ENCODE measurements around the gene GLYATL1. TPM values are rescaled to one million over a fixed set of nuclear protein-coding genes. Genes with fewer than 3 reads are reported as not detected.

The GLYATL1 gene
- total RNA-seq, 3 donors from 2014 or later, result 0.19 TPM; not detected in 2

DNA sequence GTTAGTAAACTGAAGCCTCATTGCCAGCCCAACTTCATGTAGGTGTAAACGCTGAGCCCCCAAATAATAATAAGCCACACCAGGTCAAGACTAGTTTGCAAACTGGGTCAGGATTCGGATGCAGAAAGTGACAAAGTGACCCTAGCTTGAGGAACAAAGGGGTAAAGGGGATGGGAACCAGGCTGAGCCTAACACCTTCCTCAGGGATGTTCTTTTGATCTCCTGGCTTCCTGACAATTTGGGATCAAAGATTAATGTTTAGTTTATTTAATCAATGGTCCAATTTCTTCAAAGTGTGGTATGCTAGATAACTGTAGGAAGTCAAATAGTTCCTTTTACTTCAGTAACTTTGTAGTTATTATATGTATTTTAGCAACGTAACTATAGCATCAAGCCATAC, 9.9 kb downstream of the GLYATL1 start:
- Histone ChIP-seq H3K4me1 (ENCODE audit: low read depth) (no peaks in the 10 kb centered on the region), H3K4me3 (no peak overlapping the region), H3K36me3 (ENCODE audit: low read depth) (no peaks in the 10 kb centered on the region), H3K9me3 (no peaks in the 10 kb centered on the region)
- ATAC-seq, result no peak
- TF ChIP-seq, protein P1, sequence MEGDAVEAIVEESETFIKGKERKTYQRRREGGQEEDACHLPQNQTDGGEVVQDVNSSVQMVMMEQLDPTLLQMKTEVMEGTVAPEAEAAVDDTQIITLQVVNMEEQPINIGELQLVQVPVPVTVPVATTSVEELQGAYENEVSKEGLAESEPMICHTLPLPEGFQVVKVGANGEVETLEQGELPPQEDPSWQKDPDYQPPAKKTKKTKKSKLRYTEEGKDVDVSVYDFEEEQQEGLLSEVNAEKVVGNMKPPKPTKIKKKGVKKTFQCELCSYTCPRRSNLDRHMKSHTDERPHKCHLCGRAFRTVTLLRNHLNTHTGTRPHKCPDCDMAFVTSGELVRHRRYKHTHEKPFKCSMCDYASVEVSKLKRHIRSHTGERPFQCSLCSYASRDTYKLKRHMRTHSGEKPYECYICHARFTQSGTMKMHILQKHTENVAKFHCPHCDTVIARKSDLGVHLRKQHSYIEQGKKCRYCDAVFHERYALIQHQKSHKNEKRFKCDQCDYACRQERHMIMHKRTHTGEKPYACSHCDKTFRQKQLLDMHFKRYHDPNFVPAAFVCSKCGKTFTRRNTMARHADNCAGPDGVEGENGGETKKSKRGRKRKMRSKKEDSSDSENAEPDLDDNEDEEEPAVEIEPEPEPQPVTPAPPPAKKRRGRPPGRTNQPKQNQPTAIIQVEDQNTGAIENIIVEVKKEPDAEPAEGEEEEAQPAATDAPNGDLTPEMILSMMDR (IDR thresholded peaks at IDR 0.05), result no peak
- intact Hi-C loops (cut with DNase I, micrococcal nuclease), result no loop called here
- no peak for DNase-seq

DNA sequence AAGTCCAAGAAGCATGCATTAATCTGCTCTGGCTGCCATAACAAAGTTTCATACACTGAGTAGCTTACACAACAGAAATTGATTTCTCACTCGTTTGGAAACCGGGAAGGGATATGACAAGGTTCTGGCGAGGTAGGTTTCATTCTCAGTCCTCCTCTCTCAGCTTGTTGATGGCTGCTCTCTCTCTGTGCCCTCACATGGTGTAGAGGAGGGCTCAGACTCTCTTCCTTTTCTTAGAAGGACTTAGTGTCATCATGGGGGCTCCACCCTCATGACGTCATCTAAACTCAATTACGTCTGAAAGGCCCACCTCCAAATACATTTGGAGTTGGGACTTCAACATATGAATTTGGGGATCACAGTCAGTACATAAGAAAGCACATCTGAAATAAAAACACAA, 18.6 kb downstream of the GLYATL1 start:
- intact Hi-C loops (cut with DNase I, micrococcal nuclease), result no loop called here
- no peak for DNase-seq

DNA sequence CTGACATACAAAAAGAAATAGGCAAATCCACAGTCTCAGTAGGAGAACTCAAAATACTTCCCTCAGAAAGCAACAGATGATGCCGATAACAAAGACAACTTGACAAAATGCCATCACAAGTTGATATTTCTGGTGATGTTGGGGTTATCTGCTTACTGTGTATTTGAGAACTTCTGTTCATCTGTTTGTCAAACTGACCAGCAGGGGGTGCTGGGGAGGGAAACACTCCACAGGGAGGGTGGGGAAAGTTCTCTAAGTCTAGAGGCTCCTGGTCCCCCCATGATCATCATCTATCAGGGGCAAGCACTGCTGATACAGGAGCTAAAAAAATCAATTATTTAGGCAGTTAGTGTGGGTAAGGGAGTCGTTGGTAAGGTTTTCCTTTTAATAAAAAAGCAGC, 19.2 kb downstream of the GLYATL1 start:
- TF ChIP-seq, protein P1 (IDR thresholded peaks at IDR 0.05), result peak; percentile 27
- Histone ChIP-seq H3K9me3 (no peaks in the 10 kb centered on the region), H3K36me3 (ENCODE audit: low read depth) (no peaks in the 10 kb centered on the region), H3K4me3 (no peak overlapping the region), H3K4me1 (ENCODE audit: low read depth) (no peaks in the 10 kb centered on the region)
- intact Hi-C loops (cut with DNase I, micrococcal nuclease), result no loop called here
- DNase-seq (peak in 2 of 3 donors; percentile 56 to 81), ATAC-seq (peak; percentile 59)

More for the DNA sequence above, 18.6 kb downstream of the GLYATL1 start:
- Histone ChIP-seq H3K9me3 (no peaks in the 10 kb centered on the region), H3K4me3 (no peak overlapping the region), H3K4me1 (ENCODE audit: low read depth) (no peaks in the 10 kb centered on the region), H3K36me3 (ENCODE audit: low read depth) (no peaks in the 10 kb centered on the region)
- TF ChIP-seq, protein P1 (IDR thresholded peaks at IDR 0.05), result no peak
- no peak for ATAC-seq

DNA sequence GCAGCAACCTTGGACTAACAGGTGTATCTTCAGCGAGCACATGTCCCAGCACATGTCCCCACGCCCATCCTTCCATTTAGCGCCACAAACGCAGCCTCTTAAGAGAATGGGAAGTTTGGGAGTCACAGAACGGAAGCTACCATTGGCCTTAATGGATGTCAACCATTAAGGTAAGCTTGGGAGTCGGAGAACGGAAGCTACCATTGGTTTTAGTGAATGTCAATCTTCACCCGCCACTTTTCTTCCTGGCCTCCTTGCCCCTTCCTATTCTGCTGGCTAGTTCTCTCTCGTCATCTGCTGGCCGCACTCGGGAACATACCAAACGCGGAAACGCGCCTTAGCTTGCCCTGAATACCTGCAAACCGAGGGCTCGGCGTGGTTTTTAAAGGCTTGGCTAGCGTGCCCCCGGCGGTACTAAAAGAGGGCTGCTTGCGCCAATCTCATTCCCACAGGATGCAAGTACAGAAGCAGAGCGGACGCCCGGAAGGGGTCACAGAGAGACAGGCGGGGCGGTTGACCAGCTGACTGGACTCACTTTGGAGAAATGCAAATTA, 24.3 kb downstream of the GLYATL1 start:
- Histone ChIP-seq H3K36me3 (ENCODE audit: low read depth) (no peaks in the 10 kb centered on the region), H3K4me3 (no peak overlapping the region), H3K4me1 (ENCODE audit: low read depth) (no peaks in the 10 kb centered on the region), H3K9me3 (no peaks in the 10 kb centered on the region)
- no peak for ATAC-seq
- DNase-seq, result peak in 1 of 3 donors; percentile 42
- intact Hi-C loops (cut with DNase I, micrococcal nuclease), result no loop called here
- TF ChIP-seq, protein P1 (IDR thresholded peaks at IDR 0.05), result no peak

DNA sequence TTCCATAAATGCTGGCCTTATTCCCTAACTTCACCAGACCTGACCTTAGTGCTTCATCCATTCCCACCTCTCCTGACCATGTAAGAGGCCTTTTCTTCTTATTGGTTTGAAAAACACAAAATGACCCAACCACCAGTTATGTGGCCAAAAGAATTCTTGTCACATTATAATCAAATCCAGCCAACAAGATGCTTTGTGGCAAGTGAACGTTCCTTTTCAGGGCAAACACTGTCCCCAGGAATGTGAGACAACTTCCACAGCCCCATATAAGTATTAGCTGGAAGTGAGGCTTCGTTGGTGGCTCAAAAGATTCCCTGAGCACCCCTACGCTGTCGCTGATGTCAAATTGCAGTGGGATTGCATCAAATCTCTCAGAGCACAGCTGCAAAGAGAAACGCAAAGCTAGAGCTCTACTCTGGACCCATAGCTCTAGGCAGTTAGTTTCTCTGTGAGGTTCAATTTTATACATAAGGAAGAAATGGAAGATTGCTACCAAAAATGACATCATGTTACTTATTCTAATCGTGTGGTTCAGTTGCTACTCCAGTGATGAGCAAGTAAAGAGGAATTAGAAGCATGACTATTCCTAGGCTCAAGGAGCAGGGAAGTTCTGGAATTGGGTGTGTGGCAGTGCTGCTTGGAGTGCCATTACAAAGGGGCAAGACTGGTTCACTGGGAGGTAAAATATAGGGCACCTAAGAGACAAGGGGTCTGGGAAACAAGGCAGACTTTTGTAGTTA, 26.1 kb downstream of the GLYATL1 start:
- H3K4me3 ChIP-seq, result no peak overlapping the region
- no peak for DNase-seq
- H3K9me3 ChIP-seq, result no peaks in the 10 kb centered on the region
- H3K4me1 ChIP-seq (ENCODE audit: low read depth), result no peaks in the 10 kb centered on the region
- TF ChIP-seq, protein P1 (IDR thresholded peaks at IDR 0.05), result no peak
- intact Hi-C loops (cut with DNase I, micrococcal nuclease), result no loop called here
- no peak for ATAC-seq
- H3K36me3 ChIP-seq (ENCODE audit: low read depth), result no peaks in the 10 kb centered on the region
